Measurements from ENCODE around the gene CRYL1. TPM values are rescaled to one million over a fixed set of nuclear protein-coding genes. Genes with fewer than 3 reads are reported as not detected.

Gene CRYL1
- total RNA-seq, 1 donor from 2014 or later = 9.0 TPM

Other genes with a start within 250 kb of the CRYL1 start
- 3.2 and 4.6 TPM in 2 replicates for gene IFT88, start 41.3 kb upstream of the CRYL1 start, total RNA-seq
- gene IL17D, start 177.8 kb upstream of the CRYL1 start, total RNA-seq = not detected in 2 replicates
- gene EEF1AKMT1, start 248.1 kb upstream of the CRYL1 start, total RNA-seq = 6.0 and 8.0 TPM in 2 replicates